ENCODE data around the gene FAM117A. TPM values are rescaled to one million over a fixed set of nuclear protein-coding genes. Genes with fewer than 3 reads are reported as not detected.

Gene FAM117A
- total RNA-seq, 1 donor from 2014 or later = 30.0 TPM

GRCh38 chr17:49700960-49701359, 63.0 kb downstream of the FAM117A start:
- peaks cover 62% of the 10 kb centered on the region for H3K36me3 Mint-ChIP-seq (ENCODE audit: low read depth)
- H3K27me3 Mint-ChIP-seq = no peaks in the 10 kb centered on the region
- no peak overlapping the region for H3K4me3 Mint-ChIP-seq
- H3K9me3 Mint-ChIP-seq = no peaks in the 10 kb centered on the region
- TF ChIP-seq, protein P1, sequence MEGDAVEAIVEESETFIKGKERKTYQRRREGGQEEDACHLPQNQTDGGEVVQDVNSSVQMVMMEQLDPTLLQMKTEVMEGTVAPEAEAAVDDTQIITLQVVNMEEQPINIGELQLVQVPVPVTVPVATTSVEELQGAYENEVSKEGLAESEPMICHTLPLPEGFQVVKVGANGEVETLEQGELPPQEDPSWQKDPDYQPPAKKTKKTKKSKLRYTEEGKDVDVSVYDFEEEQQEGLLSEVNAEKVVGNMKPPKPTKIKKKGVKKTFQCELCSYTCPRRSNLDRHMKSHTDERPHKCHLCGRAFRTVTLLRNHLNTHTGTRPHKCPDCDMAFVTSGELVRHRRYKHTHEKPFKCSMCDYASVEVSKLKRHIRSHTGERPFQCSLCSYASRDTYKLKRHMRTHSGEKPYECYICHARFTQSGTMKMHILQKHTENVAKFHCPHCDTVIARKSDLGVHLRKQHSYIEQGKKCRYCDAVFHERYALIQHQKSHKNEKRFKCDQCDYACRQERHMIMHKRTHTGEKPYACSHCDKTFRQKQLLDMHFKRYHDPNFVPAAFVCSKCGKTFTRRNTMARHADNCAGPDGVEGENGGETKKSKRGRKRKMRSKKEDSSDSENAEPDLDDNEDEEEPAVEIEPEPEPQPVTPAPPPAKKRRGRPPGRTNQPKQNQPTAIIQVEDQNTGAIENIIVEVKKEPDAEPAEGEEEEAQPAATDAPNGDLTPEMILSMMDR (IDR thresholded peaks at IDR 0.05) = no peak
- ChIA-PET CTCF (no interaction called here), POLR2A (no interaction called here)
- H3K4me1 Mint-ChIP-seq = peaks cover 16% of the 10 kb centered on the region
- H3K27ac Mint-ChIP-seq = no peak overlapping the region
- ATAC-seq (ENCODE audit: low read depth) (no peak), DNase-seq (no peak)
- intact Hi-C loops (cut with micrococcal nuclease) = no loop called here

- DNase-seq = no peak
- CTCF ChIA-PET = interaction anchor here (7.1 kb wide), 1 partner anchor 131 kb away, joined by 65 read pairs; no protein-coding TSS in a partner anchor
- H3K27me3 Mint-ChIP-seq = no peaks in the 10 kb centered on the region
- TF ChIP-seq, protein P1 (IDR thresholded peaks at IDR 0.05) = no peak
- H3K4me3 Mint-ChIP-seq = no peak overlapping the region
- intact Hi-C loops (cut with micrococcal nuclease) = no loop called here
- POLR2A ChIA-PET = interaction anchor here (0.8 to 1.1 kb wide), 2 partner anchors 23 to 130 kb away, joined by 3 to 11 read pairs; no protein-coding TSS in a partner anchor
- H3K4me1 Mint-ChIP-seq = peaks cover 16% of the 10 kb centered on the region
- ATAC-seq (ENCODE audit: low read depth) = no peak
- H3K36me3 Mint-ChIP-seq (ENCODE audit: low read depth) = peaks cover 53% of the 10 kb centered on the region
- H3K27ac Mint-ChIP-seq = peak overlapping the region; percentile 8
- H3K9me3 Mint-ChIP-seq = no peaks in the 10 kb centered on the region
These were observed 63.9 kb downstream of the FAM117A start for GRCh38 chr17:49699966-49700575.

DNA sequence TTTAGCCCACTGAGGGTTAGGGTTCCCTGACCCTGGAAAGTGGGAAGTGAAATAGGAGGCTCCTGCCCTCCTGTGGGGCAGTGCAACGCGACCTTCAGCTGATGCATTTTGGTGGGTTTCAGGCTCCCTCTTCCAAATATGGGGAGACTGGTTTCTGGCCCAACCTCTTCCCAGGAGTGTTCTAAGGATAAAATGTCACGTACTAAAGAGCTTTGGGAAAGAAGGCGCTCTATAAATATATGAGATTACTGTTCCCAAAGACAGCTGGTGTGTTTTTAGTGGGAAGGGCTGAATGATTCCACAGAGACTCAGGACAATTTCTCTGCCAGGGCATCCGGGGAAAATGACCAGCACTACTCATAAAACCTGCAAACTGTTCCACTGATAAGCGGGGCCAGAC, 65.9 kb downstream of the FAM117A start:
- H3K4me3 Mint-ChIP-seq = no peak overlapping the region
- H3K27me3 Mint-ChIP-seq = no peaks in the 10 kb centered on the region
- ChIA-PET POLR2A (interaction anchor here (1.3 kb wide), 1 partner anchor 9 kb away, joined by 3 read pairs; the partner anchor contains the start of gene SLC35B1), CTCF (interaction anchor here (0.7 to 7.1 kb wide), 5 partner anchors 83 to 470 kb away, joined by 3 to 65 read pairs (median 55); partner anchors contain the start of gene NXPH3)
- H3K4me1 Mint-ChIP-seq = peaks cover 18% of the 10 kb centered on the region
- ATAC-seq (ENCODE audit: low read depth) (no peak), DNase-seq (no peak)
- no peaks in the 10 kb centered on the region for H3K9me3 Mint-ChIP-seq
- no peak overlapping the region for H3K27ac Mint-ChIP-seq
- TF ChIP-seq, protein P1 (IDR thresholded peaks at IDR 0.05) = no peak
- intact Hi-C loops (cut with micrococcal nuclease) = no loop called here
- H3K36me3 Mint-ChIP-seq (ENCODE audit: low read depth) = peaks cover 34% of the 10 kb centered on the region

GRCh38 chr17:49696233-49696761, 67.6 kb downstream of the FAM117A start:
- TF ChIP-seq, protein P1 (IDR thresholded peaks at IDR 0.05) = no peak
- H3K36me3 Mint-ChIP-seq (ENCODE audit: low read depth) = peaks cover 20% of the 10 kb centered on the region
- POLR2A ChIA-PET = interaction anchor here (0.6 to 1.2 kb wide), 6 partner anchors 12 to 126 kb away, joined by 3 to 7 read pairs (median 4); partner anchors contain the start of gene KAT7
- H3K27ac Mint-ChIP-seq = peak overlapping the region; percentile 7
- CTCF ChIA-PET = interaction anchor here (0.8 to 7.1 kb wide), 14 partner anchors 9 to 139 kb away, joined by 3 to 65 read pairs (median 4); partner anchors contain the start of genes FAM117A and NXPH3
- ATAC-seq (ENCODE audit: low read depth) (peak; percentile 53), DNase-seq (no peak)
- H3K4me1 Mint-ChIP-seq = peaks cover 18% of the 10 kb centered on the region
- no peak overlapping the region for H3K4me3 Mint-ChIP-seq
- no peaks in the 10 kb centered on the region for H3K9me3 Mint-ChIP-seq
- H3K27me3 Mint-ChIP-seq = no peaks in the 10 kb centered on the region
- intact Hi-C loops (cut with micrococcal nuclease) = no loop called here

DNA sequence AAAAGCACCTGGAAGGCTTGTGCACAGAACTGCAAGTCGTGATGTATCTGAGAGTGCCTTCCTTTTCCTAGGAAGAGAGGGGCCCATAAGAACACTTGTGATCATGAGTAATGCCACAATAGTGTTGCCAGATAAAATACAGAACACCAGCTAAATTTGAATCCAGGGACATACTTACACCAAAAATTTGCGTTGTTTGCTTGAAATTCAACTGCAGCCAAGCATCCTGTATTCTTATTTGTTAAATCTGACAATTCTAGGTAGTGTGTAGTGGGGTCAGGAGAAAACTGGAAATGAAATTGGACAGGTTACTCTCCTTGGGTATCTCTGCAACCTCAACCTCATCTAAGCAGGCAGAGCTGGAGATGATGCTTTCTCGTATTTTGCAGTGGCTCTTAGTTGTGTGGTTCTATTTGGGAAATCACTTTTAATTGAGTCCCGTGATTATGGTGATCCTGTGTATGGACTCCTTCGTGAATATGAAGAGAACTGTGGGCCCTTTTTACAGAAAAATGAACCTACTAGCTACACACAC, 68.2 kb downstream of the FAM117A start:
- DNase-seq (no peak), ATAC-seq (ENCODE audit: low read depth) (no peak)
- intact Hi-C loops (cut with micrococcal nuclease) = loop anchor here (1.0 kb wide), 2 partner anchors 19 to 125 kb away; no protein-coding TSS in a partner anchor
- Mint-ChIP-seq H3K27me3 (no peaks in the 10 kb centered on the region), H3K36me3 (ENCODE audit: low read depth) (peaks cover 15% of the 10 kb centered on the region), H3K9me3 (no peaks in the 10 kb centered on the region), H3K4me3 (no peak overlapping the region), H3K27ac (no peak overlapping the region), H3K4me1 (peaks cover 18% of the 10 kb centered on the region)
- ChIA-PET CTCF (interaction anchor here (0.6 to 7.1 kb wide), 15 partner anchors 10 to 138 kb away, joined by 3 to 65 read pairs (median 4); partner anchors contain the start of genes FAM117A and NXPH3), POLR2A (interaction anchor here (0.6 to 1.2 kb wide), 5 partner anchors 13 to 126 kb away, joined by 3 to 7 read pairs (median 5); partner anchors contain the start of gene KAT7)
- TF ChIP-seq, protein P1 (IDR thresholded peaks at IDR 0.05) = no peak
